Cerebellar nuclear complex (tissue), 1 donor: Measurements from ENCODE around the gene DSP.

Experiments used
- DNase-seq, 2 experiments: peaks; one replicate each; lab custom pipeline; 2025; lab: John Stamatoyannopoulos, UW

DSP gene

DNA sequence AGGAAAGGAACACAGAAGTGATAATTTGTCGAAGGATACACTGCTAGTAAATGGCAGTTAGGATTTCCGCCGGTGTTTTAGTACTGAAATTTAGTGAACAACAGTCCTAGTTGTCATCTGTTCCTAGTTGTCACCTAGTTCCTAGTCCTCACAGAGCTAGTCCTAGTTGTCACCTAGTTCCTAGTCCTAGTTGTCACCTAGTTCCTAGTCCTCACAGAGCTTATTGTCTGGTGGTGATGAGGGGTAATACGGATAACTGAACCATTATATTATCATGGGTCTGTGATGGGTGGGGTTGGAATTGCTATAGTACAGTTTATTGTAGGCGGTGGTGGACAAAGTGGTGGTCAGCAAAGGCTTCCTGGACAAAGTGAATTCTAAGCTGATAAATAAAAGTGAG, 50.3 kb downstream of the DSP start:
- no peak for DNase-seq

DNA sequence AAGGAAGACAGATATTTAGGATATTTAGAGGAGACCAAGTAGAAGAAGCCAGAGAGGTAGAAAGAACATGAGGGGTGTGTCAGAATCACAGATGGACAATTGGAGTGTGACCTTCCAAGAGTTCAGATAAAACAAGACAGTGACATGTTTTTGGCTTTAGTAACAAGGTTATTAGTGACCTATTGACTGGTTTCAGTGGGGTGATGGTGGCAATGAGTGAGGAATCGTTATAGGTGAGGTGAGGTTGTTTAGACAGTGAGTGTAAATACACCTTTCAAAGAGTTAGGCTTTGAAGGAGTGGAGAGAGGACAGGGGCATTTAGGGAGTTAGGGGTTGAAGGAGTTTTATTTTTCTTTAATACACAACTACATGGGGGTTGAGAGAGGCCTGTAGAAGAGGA, 51.8 kb downstream of the DSP start:
- DNase-seq, result no peak

DNA sequence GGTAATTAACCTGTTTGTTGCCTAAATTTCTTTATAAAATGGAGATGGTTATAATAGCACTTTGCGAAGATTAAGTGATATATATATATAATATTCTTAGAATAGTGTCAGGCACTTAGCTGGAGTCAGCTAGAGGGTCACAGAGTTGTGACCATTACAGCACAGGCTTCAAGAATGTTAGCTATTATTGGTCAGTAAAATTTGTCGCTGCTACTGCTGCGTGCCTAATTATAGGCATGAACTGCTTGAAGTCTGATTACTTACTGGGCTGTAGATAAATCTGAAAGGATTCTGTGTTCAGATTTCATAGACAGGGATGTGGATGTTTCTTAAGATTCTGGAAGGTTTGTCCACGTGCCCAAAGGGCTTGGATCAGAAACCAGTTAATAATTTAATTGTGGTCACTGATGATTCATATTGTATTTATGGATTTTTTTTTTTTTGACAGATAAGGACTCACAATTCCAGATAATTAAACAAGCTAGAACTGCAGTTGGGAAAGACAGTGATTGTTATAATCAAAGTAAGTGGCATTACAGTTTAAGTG, 53.2 kb downstream of the DSP start:
- no peak for DNase-seq

DNA sequence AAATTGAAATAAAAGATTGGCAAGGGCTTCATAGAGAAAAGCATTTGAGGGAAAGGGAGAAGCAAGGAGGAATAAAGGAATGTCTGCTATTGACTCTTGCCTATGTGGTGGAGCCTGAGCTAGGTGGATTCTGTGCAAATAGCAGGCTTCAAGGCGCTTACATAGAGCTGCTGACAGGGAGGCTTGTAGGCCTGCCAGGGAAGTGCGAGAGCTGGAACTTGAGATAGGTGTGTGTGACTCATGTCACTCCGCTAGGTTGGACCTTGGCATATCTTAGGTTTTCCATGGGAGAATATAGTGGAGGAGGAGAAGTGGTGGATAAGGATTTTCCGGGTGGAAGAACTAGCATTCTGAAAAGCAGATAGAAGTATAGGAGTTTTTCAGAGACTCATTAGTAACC, 62.5 kb downstream of the DSP start:
- no peak for DNase-seq

DNA sequence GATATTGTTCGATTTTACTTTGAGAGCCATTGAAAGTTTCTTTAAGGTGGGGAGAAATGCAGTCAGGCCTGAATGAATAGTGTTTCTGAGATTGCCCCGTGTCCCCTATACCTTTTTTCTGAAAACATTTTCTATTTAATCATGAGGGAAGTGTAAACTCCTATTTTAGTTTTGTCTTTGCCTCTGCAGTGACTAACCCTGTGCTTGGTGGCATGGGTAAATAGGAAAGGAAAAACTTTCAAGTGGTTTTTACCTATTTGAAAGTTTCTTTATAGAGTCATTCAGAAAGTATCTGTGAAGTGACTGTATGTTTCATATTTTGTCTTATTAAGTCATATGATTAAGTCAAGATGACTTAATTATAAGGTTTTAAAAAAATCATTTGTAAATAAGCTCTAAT, 63.0 kb downstream of the DSP start:
- DNase-seq, result no peak

DNA sequence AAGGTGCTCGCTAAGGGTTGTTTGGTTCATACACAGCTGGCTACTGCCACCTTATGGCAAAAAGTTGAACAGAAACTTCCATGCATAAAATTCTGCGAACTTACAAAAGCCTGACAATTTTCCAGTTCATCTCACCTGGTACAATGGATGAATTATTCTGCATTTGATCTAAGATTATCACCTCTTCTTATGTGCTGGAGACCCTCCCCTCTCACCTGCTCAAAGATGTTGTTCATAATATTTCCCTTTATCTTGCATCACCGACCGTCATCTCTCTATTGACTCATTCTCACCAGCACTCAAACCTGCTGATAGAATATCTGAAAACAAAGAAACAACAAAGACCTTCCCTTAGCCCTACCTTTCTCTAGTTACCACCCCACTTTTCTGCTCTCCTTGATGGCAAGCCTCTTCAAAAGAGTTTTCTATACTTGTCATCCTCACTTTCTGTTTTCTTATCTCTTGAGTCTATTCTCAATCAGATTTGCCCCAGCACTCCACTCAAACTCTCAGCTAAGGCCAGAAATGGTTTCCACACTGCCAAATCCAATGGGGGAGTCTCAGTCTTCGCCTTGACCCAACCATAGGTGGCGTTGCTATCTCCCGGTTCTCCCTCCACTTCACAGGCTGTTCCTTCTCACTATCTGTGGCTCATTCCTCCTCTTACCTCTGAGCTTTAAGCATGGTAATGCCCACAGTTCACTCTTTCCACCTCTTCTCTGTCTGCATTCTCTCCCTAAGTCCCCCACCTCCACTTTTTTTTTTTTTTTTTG, 74.3 kb downstream of the DSP start:
- no peak for DNase-seq

DNA sequence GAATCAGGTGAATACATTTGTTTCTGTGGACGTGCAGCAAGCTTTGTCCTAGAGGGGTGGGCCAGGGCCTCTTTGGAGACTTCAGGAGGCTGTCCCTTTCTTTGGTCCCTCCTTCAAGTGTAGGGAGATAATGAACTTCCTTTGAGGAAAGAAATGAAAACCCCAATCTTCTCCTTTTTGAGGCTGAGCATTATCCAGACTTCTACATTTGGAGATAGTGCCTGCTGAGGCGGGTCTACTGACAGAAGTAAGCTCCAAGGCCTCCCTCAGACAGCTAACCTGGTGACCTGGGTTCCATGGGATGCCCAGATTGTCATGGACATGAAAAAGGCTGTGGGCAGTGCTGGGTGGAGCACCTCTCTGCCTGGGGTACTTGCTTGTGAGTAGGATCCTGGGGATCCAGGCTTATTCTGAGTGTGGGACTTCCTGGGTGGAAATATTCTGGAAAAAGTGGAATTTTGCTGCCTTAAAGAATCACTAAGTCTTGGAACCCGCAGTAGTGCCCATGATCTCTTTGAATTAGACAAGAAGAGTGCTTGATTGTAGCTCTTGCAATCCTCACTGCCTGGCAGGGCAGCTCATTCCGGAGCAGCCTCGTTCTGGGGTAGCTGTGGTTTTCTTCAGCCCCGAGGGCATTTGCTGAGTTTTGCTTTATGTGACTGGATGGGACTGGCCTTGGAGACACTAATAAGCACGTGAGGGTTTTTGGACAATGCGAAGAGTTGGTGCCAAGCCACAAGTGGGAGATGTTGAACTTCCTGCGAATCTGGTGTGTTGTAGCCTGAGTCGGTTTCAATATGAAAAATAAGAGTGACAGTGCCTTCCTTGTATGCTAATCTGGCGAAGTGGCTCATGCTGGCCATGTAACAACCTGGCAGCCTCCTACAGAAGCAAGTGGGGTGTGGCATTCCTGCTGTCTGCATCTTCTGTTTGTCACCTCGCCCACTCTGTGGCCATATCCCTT, 76.6 kb downstream of the DSP start:
- DNase-seq, result no peak

DNA sequence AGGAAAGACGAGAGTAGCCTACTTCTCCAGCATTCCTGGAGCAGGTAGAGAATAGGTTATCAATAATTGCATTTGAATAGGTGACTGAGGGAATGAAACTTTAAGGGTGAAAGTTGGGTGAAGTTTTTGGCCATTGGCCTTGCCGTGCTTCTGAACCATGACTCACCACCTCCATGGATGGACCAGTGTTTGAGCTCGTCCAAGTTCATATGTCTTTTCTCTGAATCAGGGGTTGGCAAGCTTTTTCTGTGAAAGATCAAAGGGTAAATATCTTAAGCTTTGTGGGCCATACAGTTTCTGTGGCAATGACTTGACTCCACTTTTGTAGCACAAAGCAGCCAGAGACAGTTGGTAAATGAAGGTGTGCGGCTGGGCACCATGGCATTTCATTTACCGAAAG, 80.3 kb downstream of the DSP start:
- no peak for DNase-seq

DNA sequence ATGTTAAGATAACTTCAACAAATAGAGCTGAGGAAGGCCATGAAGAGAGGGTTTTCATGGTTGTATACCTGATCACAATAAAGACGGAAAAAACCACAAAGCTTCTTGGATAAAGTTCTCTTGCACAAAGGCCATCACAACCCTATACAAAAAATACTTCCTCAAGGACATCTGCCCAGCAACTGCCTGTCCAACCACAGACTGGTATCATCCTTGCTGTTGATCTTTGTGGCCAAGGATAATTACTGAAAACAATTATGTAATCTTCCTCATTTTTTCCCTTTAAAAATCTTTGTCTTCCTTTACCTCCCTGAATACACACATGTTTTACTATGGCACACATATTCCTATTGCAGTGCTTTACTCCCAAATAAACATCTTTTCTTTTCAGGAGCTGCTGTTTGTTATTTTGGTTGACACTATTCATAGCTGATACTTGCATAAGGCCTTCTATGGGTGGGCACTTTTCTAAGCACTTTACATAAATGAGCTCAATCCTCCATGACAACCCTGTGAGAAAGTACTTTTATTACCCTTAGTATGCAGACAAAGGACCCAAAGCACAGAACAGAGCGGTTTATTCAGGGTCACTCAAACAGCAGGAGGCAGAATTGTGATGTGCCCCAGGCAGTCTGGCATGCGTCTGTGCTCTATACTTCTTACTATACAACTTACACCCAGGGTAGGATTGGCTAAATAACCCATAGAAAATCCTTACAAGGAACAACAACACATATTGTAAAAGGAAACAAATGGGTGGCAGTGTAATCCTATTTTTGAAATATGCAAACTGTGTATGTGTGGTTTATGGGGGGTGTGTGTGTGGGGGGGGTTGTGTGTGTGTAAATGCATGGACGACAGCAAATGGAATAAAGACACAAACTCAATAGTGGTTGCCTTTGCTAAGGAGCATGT, 83.6 kb downstream of the DSP start:
- no peak for DNase-seq

DNA sequence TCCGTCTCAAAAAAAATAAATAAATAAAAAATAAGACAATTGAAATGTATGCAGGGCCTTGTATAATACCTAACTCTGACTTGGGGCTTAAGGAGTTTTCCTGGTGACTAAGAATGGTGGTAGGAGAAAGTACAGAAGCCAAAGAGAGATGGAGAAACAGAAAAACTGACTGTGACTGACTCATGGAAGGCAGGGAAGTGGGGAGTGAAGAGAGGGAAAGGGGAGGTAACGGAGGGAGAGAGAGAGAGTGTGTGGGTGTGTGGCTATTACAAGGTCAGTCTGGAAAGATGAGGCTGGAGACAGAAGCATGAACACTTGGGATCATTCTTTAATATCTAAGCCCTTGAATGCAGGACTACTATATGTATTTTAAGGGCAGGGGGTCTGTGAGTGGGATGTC, 87.0 kb downstream of the DSP start:
- no peak for DNase-seq

DNA sequence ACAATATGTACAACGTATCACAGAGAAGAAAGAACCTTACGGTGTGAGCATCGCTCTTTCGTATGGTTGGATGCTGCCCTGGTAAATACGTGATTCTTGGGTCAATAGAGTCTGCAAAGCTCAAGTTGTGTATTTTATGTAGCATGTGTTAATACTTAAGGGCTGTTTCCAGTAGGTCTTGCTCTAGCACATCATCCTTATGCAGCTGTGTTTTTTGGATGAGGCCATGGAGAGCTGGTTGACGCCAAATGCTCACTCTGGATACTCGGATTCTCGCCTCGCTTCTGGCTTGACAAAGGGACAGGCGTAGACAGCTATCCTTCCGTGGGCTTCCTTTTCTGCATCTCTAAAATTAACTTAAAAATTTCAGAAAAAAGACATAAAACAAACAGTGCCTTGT, 87.4 kb downstream of the DSP start:
- DNase-seq, result no peak

DNA sequence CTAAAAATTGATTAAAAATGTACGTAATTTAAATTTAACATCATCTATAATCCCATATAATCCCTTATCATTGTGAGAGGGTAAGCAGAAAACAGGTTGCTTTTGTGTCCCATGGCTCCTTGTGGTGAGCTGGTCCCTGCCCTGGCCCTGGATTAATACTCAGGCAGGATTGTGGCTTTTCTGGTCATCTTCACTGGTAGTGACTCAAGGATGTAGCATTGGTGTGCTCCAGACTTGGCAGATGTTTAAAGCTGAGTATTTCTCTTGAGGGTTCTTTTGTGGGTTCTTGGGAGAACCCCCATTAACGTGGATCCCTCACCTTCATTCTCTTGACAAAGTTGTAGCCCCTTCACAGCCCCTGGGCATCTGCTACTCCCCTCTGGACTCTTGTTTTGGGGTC, 87.8 kb downstream of the DSP start:
- no peak for DNase-seq

DNA sequence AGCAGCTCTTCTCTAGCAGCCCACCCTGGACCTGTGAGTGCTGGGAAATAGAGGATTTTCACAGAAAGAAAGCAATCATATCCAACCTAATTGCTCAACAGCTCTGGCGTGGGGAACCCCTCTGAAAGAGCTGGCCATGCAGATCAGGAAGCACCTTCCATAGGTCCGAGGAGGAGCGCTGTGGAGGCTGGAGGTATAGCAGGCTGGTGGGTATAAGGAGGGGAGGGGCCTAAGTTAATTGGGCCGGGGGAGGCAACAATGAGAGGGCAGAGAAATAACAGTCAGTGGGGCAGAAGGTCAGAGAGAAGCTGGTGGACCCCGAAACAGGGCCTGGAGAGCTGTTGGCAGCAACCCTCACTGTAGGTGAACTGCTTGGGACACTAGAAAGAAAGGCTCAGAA, 89.3 kb downstream of the DSP start:
- no peak for DNase-seq

DNA sequence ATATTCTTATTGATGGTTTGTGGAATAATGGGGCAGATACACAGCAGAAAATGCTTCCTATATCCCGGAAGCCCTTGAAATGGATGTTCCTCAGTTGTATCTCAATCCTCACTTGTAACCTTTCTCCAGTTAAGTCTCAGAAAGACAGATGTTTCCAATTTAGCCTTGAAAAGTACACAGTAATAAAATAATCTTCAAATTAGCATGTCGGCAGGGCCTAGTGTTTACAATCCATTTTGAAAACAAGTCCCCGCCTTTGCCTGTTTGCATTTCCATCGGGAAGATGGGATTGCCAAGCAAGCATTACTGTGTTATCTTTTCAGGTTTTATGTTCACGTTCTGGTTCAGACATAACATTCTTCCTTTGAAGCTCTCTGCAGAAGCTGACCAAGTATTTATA, 90.0 kb downstream of the DSP start:
- no peak for DNase-seq

DNA sequence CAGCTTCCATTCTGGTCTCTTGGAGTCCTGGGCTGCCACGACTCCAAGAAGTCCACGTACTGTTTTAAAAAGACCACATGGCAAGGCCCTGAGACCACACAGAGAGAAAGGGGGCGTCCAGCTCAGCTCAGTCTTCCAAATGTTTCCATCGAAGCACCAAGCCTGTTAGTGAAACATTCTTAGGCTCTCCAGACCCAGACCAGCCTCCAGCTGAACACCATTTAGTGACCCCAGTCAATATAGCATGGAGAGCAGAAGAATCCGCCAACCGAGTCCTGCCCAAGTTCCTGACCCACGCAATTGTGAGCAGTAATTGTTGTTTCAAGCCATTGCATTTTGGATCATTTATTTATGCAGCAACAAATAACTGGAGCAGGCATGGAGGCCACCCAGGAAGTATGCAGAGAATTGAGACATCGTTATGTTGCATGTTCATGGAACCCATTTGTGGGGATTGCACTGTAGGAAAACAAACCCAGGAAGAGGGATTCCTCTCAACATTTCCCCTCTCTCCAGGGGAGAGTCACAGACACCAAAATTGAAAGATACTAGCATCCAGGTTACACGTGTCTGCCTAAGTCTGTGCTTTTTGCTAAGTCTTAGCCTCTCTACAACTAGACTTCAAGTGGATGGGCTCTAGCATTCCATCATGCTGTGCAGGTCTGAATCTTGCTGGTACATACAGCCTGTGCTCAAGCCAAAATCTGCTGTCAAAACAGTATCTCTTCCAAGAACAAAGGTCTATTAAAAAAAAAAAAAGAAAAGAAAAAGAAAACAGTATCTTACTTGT, 91.2 kb downstream of the DSP start:
- no peak for DNase-seq

DNA sequence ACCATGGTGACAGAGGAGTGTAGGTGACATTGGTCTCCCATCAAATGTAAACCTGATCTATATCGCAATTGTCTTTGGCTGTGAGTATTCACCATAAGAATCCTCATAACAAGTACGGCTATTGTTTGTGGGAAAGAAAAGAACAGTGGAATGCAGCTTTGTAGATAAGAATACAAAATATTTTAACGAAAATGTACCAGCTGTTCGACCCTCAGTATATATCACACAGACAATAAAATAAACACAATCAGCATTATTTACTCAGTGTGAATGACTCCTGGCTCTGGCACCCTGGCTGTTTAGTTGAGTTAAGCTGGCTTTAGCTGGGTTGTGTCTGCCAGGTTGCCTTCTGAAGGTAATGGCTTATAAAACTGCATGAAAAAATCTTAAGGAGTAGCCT, 91.9 kb downstream of the DSP start:
- no peak for DNase-seq

DNA sequence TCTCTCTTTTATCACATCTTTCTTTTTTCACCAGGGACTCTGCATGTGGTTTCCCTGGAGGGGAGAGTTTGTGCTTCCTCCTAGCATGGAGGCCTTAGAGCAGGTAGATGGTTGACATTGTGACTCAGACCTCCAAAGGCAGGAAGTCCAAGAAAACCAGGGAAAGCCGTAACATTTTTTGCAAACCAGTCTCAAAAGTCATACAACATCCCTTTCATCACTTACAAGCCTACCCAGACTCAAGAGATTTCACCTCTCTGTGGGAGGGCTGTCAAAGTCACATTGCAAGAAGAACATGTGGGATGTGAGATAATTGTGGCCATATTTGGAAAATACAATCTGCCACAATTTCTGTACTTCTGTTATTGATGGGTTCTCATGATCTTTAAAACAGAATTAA, 94.7 kb downstream of the DSP start:
- DNase-seq, result no peak
